H1 (cell line): ENCODE results near the gene MTCH2. TPM values are rescaled to one million over a fixed set of nuclear protein-coding genes. Genes with fewer than 3 reads are reported as not detected.
"Not testable (repeated sequence)": the region's sequence is repeated elsewhere in the genome, so short reads cannot be mapped to it uniquely, and the experiment has no call there.

Source experiments
- CTCF ChIA-PET: fragments of 300-600 bp; sonication (Branson Sonifier 250); formaldehyde crosslinking; loops from one replicate; lab custom pipeline; 2021; ENCODE audit not compliant: partially characterized antibody; lab: Charles Lee
- POLR2A ChIA-PET: fragments of 300-600 bp; sonication (Branson Sonifier 250); formaldehyde crosslinking; loops from one replicate; lab custom pipeline; 2021; ENCODE audit warnings: inconsistent platforms; ENCODE audit not compliant: partially characterized antibody; lab: Charles Lee
- DNase-seq, 2 experiments: peaks; one replicate each; pipeline versions ENCODE4 v3.0.0 to v3.0.0-alpha.2; 2010 to 2022; ENCODE audit warnings: low spot score in 2 of 2, low read depth in 1 of 2, mixed read lengths in 1 of 2
- FAIRE-seq: peaks from 2 replicates; lab custom pipeline; 2011; peaks lifted over from hg19 to GRCh38; lab: Jason Lieb, UNC
- H2AFZ ChIP-seq: 2 replicates; pipeline ENCODE4 v1.8.1; 2012; ENCODE audit warnings: low read length, inconsistent platforms
- H2AK5ac ChIP-seq: 2 replicates; pipeline ENCODE4 v1.6.1; 2013; ENCODE audit warnings: low read depth, low read length
- H2BK120ac ChIP-seq: replicated peaks from 2 replicates; pipeline ENCODE3; 2013; ENCODE audit warnings: low read depth, low read length, inconsistent platforms
- H2BK12ac ChIP-seq: 2 replicates; pipeline ENCODE4 v1.6.1; 2013; ENCODE audit warnings: low read depth, low read length
- H2BK15ac ChIP-seq: 2 replicates; pipeline ENCODE4 v1.6.1; 2013; ENCODE audit warnings: low read length
- H2BK20ac ChIP-seq: 2 replicates; pipeline ENCODE4 v1.6.1; 2013; ENCODE audit warnings: low read length
- H2BK5ac ChIP-seq: 2 replicates; pipeline ENCODE4 v1.6.1; 2013; ENCODE audit warnings: low read depth, low read length
- H3K14ac ChIP-seq: 2 replicates; pipeline ENCODE4 v1.6.1; 2013; ENCODE audit warnings: inconsistent platforms; ENCODE audit not compliant: insufficient read length
- H3K18ac ChIP-seq: 2 replicates; pipeline ENCODE4 v1.6.1; 2013; ENCODE audit warnings: low read length; ENCODE audit errors: extremely low read depth
- H3K23ac ChIP-seq: 2 replicates; pipeline ENCODE4 v1.6.1; 2013; ENCODE audit warnings: inconsistent platforms; ENCODE audit not compliant: insufficient read length
- H3K23me2 ChIP-seq: 2 replicates; pipeline ENCODE4 v1.6.1; 2013; ENCODE audit warnings: low read depth, low read length
- H3K27ac ChIP-seq: 2 replicates; pipeline ENCODE4 v1.6.1; 2011; ENCODE audit warnings: low read depth, low read length, inconsistent platforms
- H3K27me3 ChIP-seq, 4 experiments: replicated peaks in 1 of 4; 1 replicate in 1 of 4; 2 replicates in 3 of 4; pipeline versions ENCODE4 v1.6.1 to v1.8.1; 2011 to 2013; ENCODE audit warnings: low read length in 3 of 4, mild to moderate bottlenecking in 3 of 4, inconsistent platforms in 2 of 4, mixed read lengths in 2 of 4, moderate library complexity in 1 of 4; ENCODE audit not compliant: control insufficient read depth in 3 of 4, insufficient read depth in 3 of 4; ENCODE audit errors: extremely low read depth in 1 of 4
- H3K36me3 ChIP-seq, 4 experiments: 2 replicates each; pipeline versions ENCODE4 v1.6.1 to v1.8.1; 2011 to 2013; ENCODE audit warnings: mild to moderate bottlenecking in 4 of 4, low read length in 3 of 4, moderate library complexity in 2 of 4, control low read depth in 1 of 4, inconsistent platforms in 1 of 4; ENCODE audit not compliant: insufficient read depth in 4 of 4, control insufficient read depth in 2 of 4
- H3K4ac ChIP-seq: replicated peaks from 2 replicates; pipeline ENCODE3; 2013; ENCODE audit warnings: low read length, low read depth, mixed read lengths, inconsistent platforms; ENCODE audit not compliant: insufficient read length
- H3K4me1 ChIP-seq, 4 experiments: replicated peaks in 1 of 4; 1 replicate in 1 of 4; 2 replicates in 3 of 4; pipeline versions ENCODE4 v1.6.1 to v1.8.1; 2011 to 2013; ENCODE audit warnings: low read length in 3 of 4, inconsistent platforms in 2 of 4, mixed read lengths in 1 of 4; ENCODE audit not compliant: insufficient read depth in 4 of 4, control insufficient read depth in 3 of 4
- H3K4me2 ChIP-seq, 2 experiments: 2 replicates each; pipeline versions ENCODE4 v1.6.1 to v1.8.1; 2011 to 2013; ENCODE audit warnings: low read depth in 2 of 2, low read length in 2 of 2, control low read depth in 1 of 2, inconsistent platforms in 1 of 2, mild to moderate bottlenecking in 1 of 2; ENCODE audit not compliant: insufficient read depth in 1 of 2
- H3K4me3 ChIP-seq, 4 experiments: fragments of 200-600, 300-600 bp in 1 of 4; sonication (generic), shearing (Covaris generic), sonication (Bioruptor Twin) in 1 of 4; 2 replicates each; pipeline versions ENCODE4 v1.5.1 to v1.8.1; 2011 to 2016; ENCODE audit warnings: low read length in 4 of 4, low read depth in 3 of 4, control low read depth in 2 of 4, inconsistent platforms in 2 of 4, mild to moderate bottlenecking in 2 of 4, mixed read lengths in 1 of 4, moderate library complexity in 1 of 4; ENCODE audit not compliant: insufficient read depth in 2 of 4; ENCODE audit errors: extremely low read depth in 1 of 4
- H3K56ac ChIP-seq: replicated peaks from 2 replicates; pipeline ENCODE3; 2013; ENCODE audit warnings: low read depth, mild to moderate bottlenecking, mixed read lengths, low read length, inconsistent platforms; ENCODE audit not compliant: insufficient read length
- H3K79me1 ChIP-seq: 2 replicates; pipeline ENCODE4 v1.6.1; 2013; ENCODE audit warnings: low read depth, low read length, control low read depth
- H3K79me2 ChIP-seq, 2 experiments: 2 replicates each; pipeline versions ENCODE4 v1.6.1 to v1.8.1; 2012 to 2013; ENCODE audit warnings: low read length in 2 of 2, mild to moderate bottlenecking in 2 of 2, inconsistent platforms in 1 of 2; ENCODE audit not compliant: insufficient read depth in 2 of 2, control insufficient read depth in 1 of 2
- H3K9ac ChIP-seq, 4 experiments: replicated peaks in 1 of 4; 1 replicate in 1 of 4; 2 replicates in 3 of 4; pipeline versions ENCODE4 v1.6.1 to v1.8.1; 2011 to 2013; ENCODE audit warnings: low read depth in 3 of 4, low read length in 3 of 4, control low read depth in 2 of 4, mild to moderate bottlenecking in 2 of 4, moderate library complexity in 2 of 4, inconsistent platforms in 1 of 4; ENCODE audit errors: extremely low read depth in 1 of 4
- H3K9me3 ChIP-seq, 2 experiments: 2 replicates each; pipeline versions ENCODE4 v1.6.1 to v1.8.1; 2012 to 2013; ENCODE audit warnings: mild to moderate bottlenecking in 2 of 2, moderate library complexity in 2 of 2, control low read depth in 1 of 2, inconsistent platforms in 1 of 2, low read depth in 1 of 2, low read length in 1 of 2, mixed read lengths in 1 of 2; ENCODE audit not compliant: insufficient read depth in 2 of 2
- H4K20me1 ChIP-seq, 2 experiments: replicated peaks in 1 of 2; 2 replicates each; pipeline versions ENCODE3 to v1.8.1; 2011 to 2013; ENCODE audit warnings: inconsistent platforms in 2 of 2, low read length in 2 of 2, mild to moderate bottlenecking in 1 of 2; ENCODE audit not compliant: insufficient read depth in 2 of 2, control insufficient read depth in 1 of 2
- H4K5ac ChIP-seq: 2 replicates; pipeline ENCODE4 v1.6.1; 2013; ENCODE audit warnings: low read length, low read depth, mixed read lengths, inconsistent platforms; ENCODE audit not compliant: insufficient read length
- H4K8ac ChIP-seq: 2 replicates; pipeline ENCODE4 v1.8.0; 2013; ENCODE audit warnings: mild to moderate bottlenecking, moderate library complexity, low read length, inconsistent platforms; ENCODE audit not compliant: insufficient read depth; ENCODE audit errors: extremely low read depth
- H4K91ac ChIP-seq: replicated peaks from 2 replicates; pipeline ENCODE3; 2013; ENCODE audit warnings: low read length, mixed read lengths, inconsistent platforms; ENCODE audit not compliant: insufficient read length
- WGBS, 2 experiments: shearing (Covaris generic) in 1 of 2; methylation state at CpG; one replicate each; pipeline versions ENCODE4 v1.1.6 to v1.1.7; 2013 to 2015; ENCODE audit warnings: low lambda C conversion rate in 2 of 2, mixed read lengths in 2 of 2, inconsistent platforms in 1 of 2, low coverage in 1 of 2, missing lambda C conversion rate in 1 of 2; ENCODE audit not compliant: insufficient replicate concordance in 2 of 2, insufficient coverage in 1 of 2, insufficient read length in 1 of 2; ENCODE audit errors: extremely low coverage in 1 of 2, missing lambda C conversion rate in 1 of 2; 5-methylcytosine and 5-hydroxymethylcytosine counted together
- polyA plus RNA-seq, 7 experiments: library from polyadenylated mRNA; depleted of rRNA in 3 of 7; stranded (reverse) in 5 of 7; unstranded in 2 of 7; fragments of >200 nt in 5 of 7; fragments of 200-250 nt in 2 of 7; gene quantifications; 1 replicate in 5 of 7; 2 replicates in 1 of 7; 4 replicates in 1 of 7; pipeline versions ENCODE4 v1.2.1 to v1.2.3, GENCODE V29; 2011 to 2013; ENCODE audit warnings: missing spikeins in 2 of 7, mixed read lengths in 2 of 7
- total RNA-seq: library from RNA; stranded (reverse); fragmentation: NEBNext Ultra II Directional; extraction: Animal tissue kit (Norgen Biotek cat#: 25700); gene quantifications from 2 replicates; pipeline ENCODE4 v1.2.1, GENCODE V29; 2021

MTCH2 gene
- total and polyA plus RNA-seq, 2 of the 8 experiments (the other 6 are each of a cell fraction or from before 2014, with no cell fraction given), result 157 to 171 TPM

DNA sequence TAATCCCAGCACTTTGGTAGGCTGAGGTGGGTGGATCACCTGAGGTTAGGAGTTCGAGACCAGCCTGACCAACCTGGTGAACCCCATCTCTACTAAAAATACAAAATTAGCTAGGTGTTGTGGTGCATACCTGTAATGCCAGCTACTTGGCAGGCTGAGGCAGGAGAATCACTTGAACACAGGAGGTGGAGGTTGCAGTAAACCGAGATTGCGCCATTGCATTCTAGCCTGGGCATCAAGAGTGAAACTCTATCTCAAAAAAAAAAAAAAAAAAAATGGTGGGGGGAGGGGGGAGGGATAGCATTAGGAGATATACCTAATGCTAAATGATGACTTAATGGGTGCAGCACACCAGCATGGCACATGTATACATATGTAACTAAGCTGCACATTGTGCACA lies 44.3 kb upstream of the MTCH2 start:
- H4K91ac ChIP-seq, H3K79me1 ChIP-seq, H3K4me2 ChIP-seq, H2AK5ac ChIP-seq, H2BK120ac ChIP-seq, H3K27me3 ChIP-seq, H3K23ac ChIP-seq, H2BK20ac ChIP-seq, H2BK15ac ChIP-seq, H3K4ac ChIP-seq, H2AFZ ChIP-seq, H4K5ac ChIP-seq, FAIRE-seq, H4K20me1 ChIP-seq, H3K9ac ChIP-seq, H3K56ac ChIP-seq, DNase-seq, H3K36me3 ChIP-seq, H3K14ac ChIP-seq, CTCF ChIA-PET, H3K79me2 ChIP-seq, H3K18ac ChIP-seq, H2BK12ac ChIP-seq, H3K27ac ChIP-seq, H2BK5ac ChIP-seq, H3K23me2 ChIP-seq, H3K9me3 ChIP-seq, H4K8ac ChIP-seq, H3K4me1 ChIP-seq, H3K4me3 ChIP-seq: not testable (repeated sequence)
- POLR2A ChIA-PET, result interaction anchor here (0.8 kb wide), 1 partner anchor 45 kb away, joined by 3 read pairs; no protein-coding TSS in a partner anchor
- 91% methylated on average over 3 of the region's 3 CpGs; no CpG with 5 or more reads in 1 of the 2 experiments for WGBS, 2 experiments
